ENCODE measurements around the gene AKAP17A.
"Not testable (repeated sequence)": the region's sequence is repeated elsewhere in the genome, so short reads cannot be mapped to it uniquely, and the experiment has no call there.

AKAP17A gene

GRCh38 chrX:1614927-1615326 lies 23.5 kb downstream of the AKAP17A start, which contains the start of gene ASMT:
ASMT (plus strand) TSS chrX:1615059; CDS start chrX:1615200, 141 bp downstream.
- POLR2A ChIA-PET = no interaction called here
- CTCF ChIA-PET = no interaction called here
- no peak for DNase-seq (ENCODE audit: low read depth, low spot score)
- no peak within 1 kb of the TSS for H3K4me3 ChIP-seq (ENCODE audit: low read depth, low read length)
- no peak for TF ChIP-seq CTCF (IDR thresholded peaks at IDR 0.05; ENCODE audit: insufficient read depth, low read length, missing control alignments)

DNA sequence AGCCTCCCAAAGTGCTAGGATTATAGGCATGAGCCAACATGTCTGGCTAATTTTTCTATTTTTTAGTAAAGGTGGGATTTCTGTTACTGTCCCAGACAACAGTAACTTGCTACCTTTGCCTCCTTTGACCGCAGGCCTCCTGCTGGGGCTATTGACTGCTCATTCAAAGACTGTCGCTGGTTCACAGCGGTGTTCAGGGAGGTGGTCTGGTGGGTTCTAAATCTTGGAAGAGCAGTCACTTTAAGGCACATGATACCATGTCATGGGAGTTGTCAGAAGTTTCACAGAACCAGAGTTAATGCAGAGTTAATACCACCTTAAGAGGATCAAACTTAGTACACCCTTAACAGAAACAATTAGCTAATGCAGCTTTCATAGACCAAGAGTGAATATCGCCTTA lies 27.3 kb downstream of the AKAP17A start:
- no peak for TF ChIP-seq CTCF (IDR thresholded peaks at IDR 0.05; ENCODE audit: insufficient read depth, low read length, missing control alignments)
- no peak overlapping the region for H3K4me3 ChIP-seq (ENCODE audit: low read depth, low read length)
- ChIA-PET CTCF (no interaction called here), POLR2A (no interaction called here)
- no peak for DNase-seq (ENCODE audit: low read depth, low spot score)

- H3K4me3 ChIP-seq (ENCODE audit: low read depth, low read length) = no peak overlapping the region
- no peak for DNase-seq (ENCODE audit: low read depth, low spot score)
- CTCF ChIA-PET = no interaction called here
- TF ChIP-seq CTCF (IDR thresholded peaks at IDR 0.05; ENCODE audit: insufficient read depth, low read length, missing control alignments) = no peak
- POLR2A ChIA-PET = no interaction called here
These were observed 32.3 kb downstream of the AKAP17A start for GRCh38 chrX:1623691-1624090.

DNA sequence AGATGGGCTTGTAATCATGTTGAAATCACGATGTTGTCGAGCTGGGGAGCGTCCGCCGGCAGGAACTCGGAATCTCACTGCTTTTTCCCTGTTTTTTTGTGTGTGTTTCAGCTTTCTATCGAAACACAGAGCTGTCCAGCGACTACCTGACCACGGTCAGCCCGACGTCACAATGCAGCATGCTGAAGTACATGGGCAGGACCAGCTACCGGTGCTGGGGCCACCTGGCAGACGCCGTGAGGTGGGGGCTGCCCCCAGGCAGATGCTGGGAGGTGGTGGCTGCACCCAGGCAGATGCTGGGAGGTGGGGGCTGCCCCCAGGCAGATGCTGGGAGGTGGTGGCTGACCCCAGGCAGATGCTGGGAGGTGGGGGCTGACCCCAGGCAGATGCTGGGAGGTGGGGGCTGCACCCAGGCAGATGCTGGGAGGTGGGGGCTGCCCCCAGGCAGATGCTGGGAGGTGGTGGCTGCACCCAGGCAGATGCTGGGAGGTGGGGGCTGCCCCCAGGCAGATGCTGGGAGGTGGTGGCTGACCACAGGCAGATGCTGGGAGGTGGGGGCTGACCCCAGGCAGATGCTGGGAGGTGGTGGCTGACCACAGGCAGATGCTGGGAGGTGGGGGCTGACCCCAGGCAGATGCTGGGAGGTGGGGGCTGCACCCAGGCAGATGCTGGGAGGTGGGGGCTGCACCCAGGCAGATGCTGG lies 32.9 kb downstream of the AKAP17A start:
- DNase-seq (ENCODE audit: low read depth, low spot score); CTCF ChIA-PET; POLR2A ChIA-PET; H3K4me3 ChIP-seq (ENCODE audit: low read depth, low read length): not testable (repeated sequence)

DNA sequence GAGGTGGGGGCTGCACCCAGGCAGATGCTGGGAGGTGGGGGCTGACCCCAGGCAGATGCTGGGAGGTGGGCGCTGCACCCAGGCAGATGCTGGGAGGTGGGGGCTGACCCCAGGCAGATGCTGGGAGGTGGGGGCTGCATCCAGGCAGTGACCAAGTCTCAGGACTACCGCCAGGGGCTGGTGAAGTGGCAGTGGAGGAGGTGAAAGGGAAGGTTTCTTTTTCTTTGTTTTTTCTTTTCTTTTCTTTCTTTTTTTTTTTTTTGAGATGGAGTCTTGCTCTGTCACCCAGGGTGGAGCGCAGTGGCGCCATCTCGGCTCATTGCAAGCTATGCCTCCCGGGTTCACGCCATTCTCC lies 33.4 kb downstream of the AKAP17A start:
- H3K4me3 ChIP-seq (ENCODE audit: low read depth, low read length); CTCF ChIA-PET; POLR2A ChIA-PET; DNase-seq (ENCODE audit: low read depth, low spot score): not testable (repeated sequence)

GRCh38 chrX:1629244-1629643 lies 37.8 kb downstream of the AKAP17A start:
- TF ChIP-seq CTCF (IDR thresholded peaks at IDR 0.05; ENCODE audit: insufficient read depth, low read length, missing control alignments) = no peak
- no peak overlapping the region for H3K4me3 ChIP-seq (ENCODE audit: low read depth, low read length)
- no peak for DNase-seq (ENCODE audit: low read depth, low spot score)
- ChIA-PET CTCF (no interaction called here), POLR2A (no interaction called here)

DNA sequence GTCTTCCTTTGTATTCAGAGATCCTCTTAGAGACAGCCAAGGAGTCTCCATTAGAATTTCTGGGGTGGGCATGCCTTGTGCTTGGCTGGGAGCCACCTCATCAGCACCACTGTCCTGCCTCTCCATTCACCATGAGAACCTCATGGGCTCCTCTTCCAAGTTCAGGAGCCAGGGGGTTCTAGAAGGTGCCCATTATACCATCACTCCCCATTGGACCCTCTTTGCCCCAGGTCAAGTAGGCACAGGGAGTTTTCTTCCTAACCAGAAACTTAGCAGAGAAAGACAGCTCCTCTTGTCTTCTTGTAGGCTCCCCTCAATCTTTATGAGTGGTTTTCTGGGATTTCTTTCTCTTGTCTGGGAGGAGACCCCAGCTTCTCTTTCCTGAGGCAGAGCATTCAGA lies 54.6 kb downstream of the AKAP17A start:
- TF ChIP-seq CTCF (IDR thresholded peaks at IDR 0.05; ENCODE audit: insufficient read depth, low read length, missing control alignments) = no peak
- CTCF ChIA-PET = no interaction called here
- POLR2A ChIA-PET = no interaction called here
- no peak for DNase-seq (ENCODE audit: low read depth, low spot score)
- no peak overlapping the region for H3K4me3 ChIP-seq (ENCODE audit: low read depth, low read length)

All from AG04449 (cell line).